NCI-H1105 (cell line): ENCODE results near the gene XPO5.

Source experiments
- DNase-seq: peaks from one replicate; lab custom pipeline; 2025; lab: John Stamatoyannopoulos, UW

XPO5 gene

GRCh38 chr6:43497689-43498088, 78.1 kb downstream of the XPO5 start:
- DNase-seq, result no peak

GRCh38 chr6:43497129-43497396, 78.8 kb downstream of the XPO5 start:
- DNase-seq, result no peak

- no peak for DNase-seq
Observed at GRCh38 chr6:43496370-43497128, 79.3 kb downstream of the XPO5 start.

GRCh38 chr6:43495409-43495941, 80.4 kb downstream of the XPO5 start:
- DNase-seq, result no peak

GRCh38 chr6:43494766-43495165, 81.1 kb downstream of the XPO5 start:
- DNase-seq, result no peak

- no peak for DNase-seq
Observed at GRCh38 chr6:43494321-43494720, 81.5 kb downstream of the XPO5 start.

- DNase-seq, result no peak
Observed at GRCh38 chr6:43493833-43494232, 82.0 kb downstream of the XPO5 start.

GRCh38 chr6:43493230-43493629, 82.6 kb downstream of the XPO5 start:
- DNase-seq, result no peak

- no peak for DNase-seq
Observed at GRCh38 chr6:43492673-43493072, 83.2 kb downstream of the XPO5 start.

GRCh38 chr6:43491750-43492661, 83.8 kb downstream of the XPO5 start:
- DNase-seq, result no peak

GRCh38 chr6:43490523-43490939, 85.3 kb downstream of the XPO5 start:
- no peak for DNase-seq

- no peak for DNase-seq
Observed at GRCh38 chr6:43489277-43490072, 86.4 kb downstream of the XPO5 start.

GRCh38 chr6:43488667-43489276, 87.1 kb downstream of the XPO5 start:
- no peak for DNase-seq

- DNase-seq, result no peak
Observed at GRCh38 chr6:43481591-43482236, 94.1 kb downstream of the XPO5 start.

- DNase-seq, result no peak
Observed at GRCh38 chr6:43481075-43481474, 94.8 kb downstream of the XPO5 start.

- DNase-seq, result no peak
Observed at GRCh38 chr6:43478008-43478372, 97.8 kb downstream of the XPO5 start.

- DNase-seq, result peak; percentile 94
Observed at GRCh38 chr6:43477235-43478007, 98.4 kb downstream of the XPO5 start, which contains the start of gene TJAP1. TJAP1 (plus strand) TSS chr6:43477570; CDS start chr6:43499002, 21,432 bp downstream.

- no peak for DNase-seq
Observed at GRCh38 chr6:43476746-43477145, 99.1 kb downstream of the XPO5 start.

GRCh38 chr6:43475516-43475915, 100.3 kb downstream of the XPO5 start:
- no peak for DNase-seq

GRCh38 chr6:43472515-43472914, 103.3 kb downstream of the XPO5 start:
- DNase-seq, result no peak
